Lung (tissue), 12 donors: ENCODE measurements around the gene ENDOV. TPM values are rescaled to one million over a fixed set of nuclear protein-coding genes. Genes with fewer than 3 reads are reported as not detected.
A peak's percentile ranks its signal among the peaks of the same experiment; 100 is the strongest.

Source experiments
- ATAC-seq: fragments of 200-7000 bp; cut with Tn5 transposase; one replicate; pipeline ENCODE4 v1.9.1; 2020; ENCODE audit warnings: moderate number of reproducible peaks; ENCODE audit not compliant: insufficient read depth, low FRiP score
- DNase-seq, 3 donors: peaks; one replicate each; pipeline ENCODE4 v3.0.0-alpha.2; 2013 to 2017
- H3K27ac ChIP-seq, 2 donors: one replicate each; pipeline ENCODE4 v1.5.1; 2013; ENCODE audit warnings: mild to moderate bottlenecking in 2 of 2, moderate library complexity in 2 of 2, control low read depth in 1 of 2, inconsistent platforms in 1 of 2, low read depth in 1 of 2, low read length in 1 of 2
- H3K27me3 ChIP-seq, 3 donors: one replicate each; pipeline ENCODE4 v1.5.1; 2013; ENCODE audit warnings: low read length in 2 of 3; ENCODE audit not compliant: control insufficient read depth in 3 of 3, insufficient read depth in 3 of 3
- H3K36me3 ChIP-seq, 4 donors: one replicate each; pipeline ENCODE4 v1.5.1; 2013; ENCODE audit warnings: low read length in 4 of 4, mild to moderate bottlenecking in 1 of 4, moderate library complexity in 1 of 4; ENCODE audit not compliant: control insufficient read depth in 4 of 4, insufficient read depth in 4 of 4
- H3K4me1 ChIP-seq, 5 donors: one replicate each; pipeline ENCODE4 v1.5.1; 2013; ENCODE audit warnings: low read length in 5 of 5, mild to moderate bottlenecking in 2 of 5, moderate library complexity in 1 of 5; ENCODE audit not compliant: control insufficient read depth in 5 of 5, insufficient read depth in 5 of 5
- H3K4me3 ChIP-seq: one replicate; pipeline ENCODE4 v1.5.1; 2013; ENCODE audit warnings: mild to moderate bottlenecking, control low read depth, moderate library complexity
- H3K9ac ChIP-seq, 2 donors: one replicate each; pipeline ENCODE4 v1.5.1; 2013; ENCODE audit warnings: low read length in 2 of 2, control low read depth in 1 of 2; ENCODE audit not compliant: insufficient read depth in 1 of 2
- H3K9me3 ChIP-seq, 4 donors: one replicate each; pipeline ENCODE4 v1.5.1; 2013; ENCODE audit warnings: low read length in 3 of 4, mild to moderate bottlenecking in 1 of 4, moderate library complexity in 1 of 4; ENCODE audit not compliant: control insufficient read depth in 4 of 4, insufficient read depth in 3 of 4
- WGBS, 2 donors: extraction: QIAGEN DNeasy Blood & Tissue Kit; methylation state at CpG; one replicate each; pipeline ENCODE4 v1.1.7; 2013; 5-methylcytosine and 5-hydroxymethylcytosine counted together
- polyA plus RNA-seq, 2 donors: library from polyadenylated mRNA; stranded (reverse); fragments of 200-250 nt; gene quantifications; one replicate each; pipeline ENCODE4 v1.2.1, GENCODE V29; 2013
- total RNA-seq, 2 donors: library from RNA; depleted of rRNA in 1 of 2; stranded (reverse); fragments of >200 nt in 1 of 2; gene quantifications; one replicate each; pipeline ENCODE4 v1.2.1, GENCODE V29; 2014 to 2021
- TF ChIP-seq, protein P1 (sequence below): IDR thresholded peaks from 2 replicates; pipeline ENCODE4 v1.5.1; 2012; ENCODE audit warnings: mild to moderate bottlenecking; ENCODE audit errors: control extremely low read depth, extremely low read depth
- donor health status: control.
- donor health status: control.
- donor health status: Bipolar disorder and iron deficiency.
- donor health status: healthy.
- donor health status: DM: yes; HTN: yes; CAD: no.

ENDOV gene
- total and polyA plus RNA-seq, 4 donors: 11.8 to 28.8 (median 22.4) TPM

DNA sequence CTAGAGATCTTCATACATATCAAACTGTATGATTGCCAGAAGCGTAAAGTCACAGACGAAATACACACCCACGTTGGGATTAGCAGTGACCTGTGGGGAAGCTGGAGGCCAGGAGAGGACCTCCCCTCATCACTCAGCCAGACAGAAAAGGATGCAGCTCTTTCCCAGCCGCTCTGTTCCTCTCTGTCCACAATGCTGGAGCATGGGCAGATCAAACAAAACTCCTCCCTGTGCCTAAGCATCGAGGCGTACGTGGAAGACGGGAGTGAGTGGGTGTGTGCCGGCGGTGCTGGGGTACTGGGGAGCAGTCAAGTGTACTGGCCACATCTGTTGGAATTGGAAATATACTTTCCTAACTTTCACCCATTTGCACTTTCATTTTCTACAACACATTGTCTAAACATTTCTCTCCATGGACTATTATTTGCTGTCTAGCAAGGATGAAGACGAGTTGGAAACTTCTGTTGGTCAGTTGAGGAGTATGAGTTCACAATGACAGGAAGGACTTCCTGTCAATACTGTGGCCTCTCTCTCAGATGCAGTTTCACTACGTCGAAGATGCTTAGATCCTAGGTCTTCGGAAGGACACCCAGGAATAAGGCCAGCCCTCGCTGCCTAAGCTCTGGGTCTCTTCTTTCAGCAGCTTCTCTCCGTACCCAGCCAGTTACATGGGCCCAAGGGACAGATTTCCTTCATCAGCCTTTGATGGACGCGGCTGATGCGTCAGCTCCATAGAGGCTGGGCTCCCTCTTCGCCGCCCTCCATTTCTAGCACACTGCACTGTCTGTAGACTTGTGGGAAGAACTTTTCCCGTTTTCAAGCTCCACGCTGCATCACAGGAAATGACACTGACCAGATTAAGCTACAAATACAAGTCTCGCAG, 30.6 kb upstream of the ENDOV start:
- peaks cover 17 to 73% (median 52%) of the 10 kb centered on the region in 4 donors for H3K36me3 ChIP-seq
- H3K27ac ChIP-seq: peak overlapping the region in 1 of 2 donors; percentile 31
- no peaks in the 10 kb centered on the region for H3K9me3 ChIP-seq
- H3K9ac ChIP-seq: no peak overlapping the region
- 81 to 85% methylated on average over 24 of the region's 24 CpGs for WGBS, 2 donors
- no peaks in the 10 kb centered on the region for H3K4me1 ChIP-seq
- TF ChIP-seq, protein P1, sequence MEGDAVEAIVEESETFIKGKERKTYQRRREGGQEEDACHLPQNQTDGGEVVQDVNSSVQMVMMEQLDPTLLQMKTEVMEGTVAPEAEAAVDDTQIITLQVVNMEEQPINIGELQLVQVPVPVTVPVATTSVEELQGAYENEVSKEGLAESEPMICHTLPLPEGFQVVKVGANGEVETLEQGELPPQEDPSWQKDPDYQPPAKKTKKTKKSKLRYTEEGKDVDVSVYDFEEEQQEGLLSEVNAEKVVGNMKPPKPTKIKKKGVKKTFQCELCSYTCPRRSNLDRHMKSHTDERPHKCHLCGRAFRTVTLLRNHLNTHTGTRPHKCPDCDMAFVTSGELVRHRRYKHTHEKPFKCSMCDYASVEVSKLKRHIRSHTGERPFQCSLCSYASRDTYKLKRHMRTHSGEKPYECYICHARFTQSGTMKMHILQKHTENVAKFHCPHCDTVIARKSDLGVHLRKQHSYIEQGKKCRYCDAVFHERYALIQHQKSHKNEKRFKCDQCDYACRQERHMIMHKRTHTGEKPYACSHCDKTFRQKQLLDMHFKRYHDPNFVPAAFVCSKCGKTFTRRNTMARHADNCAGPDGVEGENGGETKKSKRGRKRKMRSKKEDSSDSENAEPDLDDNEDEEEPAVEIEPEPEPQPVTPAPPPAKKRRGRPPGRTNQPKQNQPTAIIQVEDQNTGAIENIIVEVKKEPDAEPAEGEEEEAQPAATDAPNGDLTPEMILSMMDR: no peak
- ATAC-seq (no peak), DNase-seq (peak in 1 of 3 donors; percentile 38)
- H3K4me3 ChIP-seq: no peak overlapping the region
- H3K27me3 ChIP-seq: no peaks in the 10 kb centered on the region

DNA sequence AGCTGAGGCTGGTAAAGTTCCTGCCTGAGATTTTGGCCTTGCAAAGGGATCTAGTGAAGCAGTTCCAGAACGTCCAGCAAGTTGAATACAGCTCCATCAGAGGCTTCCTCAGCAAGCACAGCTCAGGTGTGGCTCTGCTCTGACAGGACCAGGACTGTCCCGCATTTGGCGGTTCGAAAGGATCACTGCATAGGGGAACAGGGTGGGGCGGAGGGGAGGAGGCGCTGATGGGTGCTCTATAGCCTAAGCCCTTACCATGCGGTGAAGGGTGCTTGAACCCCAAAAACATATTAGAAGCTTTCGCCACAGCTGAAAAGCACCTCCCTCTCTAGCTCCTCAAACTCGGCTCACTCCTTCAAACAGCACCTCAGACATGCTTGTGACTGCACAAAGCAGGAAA, 29.9 kb upstream of the ENDOV start:
- no peak for ATAC-seq
- peaks cover 18 to 73% (median 53%) of the 10 kb centered on the region in 4 donors for H3K36me3 ChIP-seq
- H3K9ac ChIP-seq: no peak overlapping the region
- H3K4me3 ChIP-seq: no peak overlapping the region
- H3K9me3 ChIP-seq: no peaks in the 10 kb centered on the region
- H3K27ac ChIP-seq: no peak overlapping the region
- no peaks in the 10 kb centered on the region for H3K4me1 ChIP-seq
- H3K27me3 ChIP-seq: no peaks in the 10 kb centered on the region
- WGBS, 2 donors: 92 to 95% methylated on average over 9 of the region's 9 CpGs
- TF ChIP-seq, protein P1: no peak
- no peak for DNase-seq

DNA sequence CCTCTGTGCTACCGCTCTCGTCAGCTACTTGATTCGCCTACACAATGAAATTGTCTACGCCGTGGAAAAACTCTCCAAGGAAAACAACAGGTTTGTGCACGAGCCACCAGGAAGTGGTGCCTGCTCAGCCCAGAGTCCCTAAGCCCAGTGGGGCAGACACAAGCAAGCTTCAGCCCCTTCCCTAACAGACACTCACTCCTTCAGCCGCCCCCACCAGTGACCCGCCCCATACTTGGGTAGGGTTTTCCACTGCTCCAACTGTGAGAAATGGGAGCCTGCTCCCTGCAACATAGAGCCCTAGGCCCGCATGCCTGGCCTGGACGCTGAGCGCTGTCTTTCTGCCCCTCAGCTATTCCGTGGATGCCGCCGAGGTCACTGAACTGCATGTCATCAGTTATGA, 28.6 kb upstream of the ENDOV start:
- Histone ChIP-seq H3K4me1 (no peaks in the 10 kb centered on the region), H3K27ac (no peak overlapping the region), H3K36me3 (peaks cover 12 to 65% (median 45%) of the 10 kb centered on the region in 4 donors), H3K9ac (no peak overlapping the region), H3K27me3 (no peaks in the 10 kb centered on the region), H3K9me3 (no peaks in the 10 kb centered on the region), H3K4me3 (no peak overlapping the region)
- ATAC-seq: no peak
- TF ChIP-seq, protein P1: no peak
- no peak for DNase-seq
- WGBS, 2 donors: 95 to 97% methylated on average over 14 of the region's 14 CpGs
